EL (cell line): ENCODE results near the gene ACADL.
A peak's percentile ranks its signal among the peaks of the same experiment; 100 is the strongest.

Experiments
- DNase-seq: peaks from one replicate; pipeline ENCODE4 v3.0.0-alpha.2; 2016

The ACADL gene

DNA sequence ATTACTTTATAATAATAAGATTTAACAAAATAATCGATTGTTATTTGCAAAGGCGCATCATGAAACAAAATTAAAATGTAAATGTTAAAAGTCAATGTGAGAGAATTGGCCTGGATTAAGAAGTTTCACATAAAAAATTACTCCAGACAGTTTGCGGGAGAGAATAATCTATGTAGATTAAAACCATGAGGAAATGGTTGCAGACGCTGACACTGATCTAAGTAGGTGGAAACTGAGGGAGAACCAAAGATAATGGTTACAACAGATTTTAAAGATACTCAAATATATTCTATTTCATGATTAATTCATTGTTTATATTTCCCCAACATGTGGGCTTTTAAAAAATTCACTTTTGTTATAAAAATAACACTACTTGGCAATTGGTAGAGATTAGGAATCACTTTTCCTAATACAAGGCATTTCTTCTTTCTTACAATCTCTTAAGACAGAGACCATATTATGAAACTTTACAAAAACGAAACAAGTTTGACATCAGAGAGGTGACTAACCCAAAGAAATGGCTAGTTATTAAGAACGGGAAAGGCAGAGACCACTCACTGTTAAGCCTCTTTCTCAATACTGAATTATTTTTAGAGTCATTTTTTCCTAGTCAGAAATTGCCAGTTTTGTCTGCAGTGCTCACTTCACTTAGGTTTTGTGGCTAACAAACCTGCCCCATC lies 55.6 kb downstream of the ACADL start:
- peak; percentile 58 for DNase-seq

- peak; percentile 6 for DNase-seq
These were observed 58.0 kb downstream of the ACADL start for GRCh38 chr2:210167227-210167626.

GRCh38 chr2:210162466-210163124 lies 62.7 kb downstream of the ACADL start:
- DNase-seq, result no peak

DNA sequence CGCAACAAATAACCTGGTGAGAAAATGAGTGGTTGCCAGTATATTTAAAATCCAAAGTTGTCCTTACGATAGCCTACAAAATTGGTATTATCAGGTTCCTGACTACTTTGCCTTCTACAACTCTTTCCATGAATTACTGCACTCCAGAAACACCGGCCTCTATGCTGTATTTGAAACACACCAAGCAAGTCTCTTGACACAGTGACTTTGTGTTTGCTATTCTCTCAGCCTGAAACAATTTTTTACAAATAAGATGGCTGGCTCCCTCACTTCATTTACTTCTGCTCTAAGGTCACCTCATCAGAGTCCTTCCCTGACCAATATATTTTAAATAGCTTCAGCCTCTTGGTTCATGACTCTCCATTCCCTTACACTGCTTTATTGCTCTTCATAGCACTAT lies 66.2 kb downstream of the ACADL start:
- no peak for DNase-seq

GRCh38 chr2:210158236-210158635 lies 67.0 kb downstream of the ACADL start:
- DNase-seq, result no peak

DNA sequence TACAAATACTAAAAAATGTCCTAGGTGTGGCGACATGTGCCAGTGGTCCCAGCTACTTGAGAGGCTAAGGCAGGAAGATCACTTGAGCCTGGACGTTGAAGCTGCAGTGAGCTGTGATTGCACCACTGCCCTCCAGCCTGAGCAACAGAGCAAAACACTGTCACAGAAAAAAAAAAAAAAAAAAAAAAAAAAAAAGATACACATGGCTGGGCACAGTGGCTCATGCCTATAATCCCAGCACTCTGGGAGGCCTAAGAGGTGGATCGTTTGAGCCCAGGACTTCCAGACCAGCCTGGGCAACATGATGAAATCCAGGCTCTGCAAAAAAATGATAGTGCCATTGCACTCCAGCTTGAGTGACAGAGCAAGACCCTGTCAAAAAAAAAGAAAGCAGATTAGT lies 67.7 kb downstream of the ACADL start:
- no peak for DNase-seq

DNA sequence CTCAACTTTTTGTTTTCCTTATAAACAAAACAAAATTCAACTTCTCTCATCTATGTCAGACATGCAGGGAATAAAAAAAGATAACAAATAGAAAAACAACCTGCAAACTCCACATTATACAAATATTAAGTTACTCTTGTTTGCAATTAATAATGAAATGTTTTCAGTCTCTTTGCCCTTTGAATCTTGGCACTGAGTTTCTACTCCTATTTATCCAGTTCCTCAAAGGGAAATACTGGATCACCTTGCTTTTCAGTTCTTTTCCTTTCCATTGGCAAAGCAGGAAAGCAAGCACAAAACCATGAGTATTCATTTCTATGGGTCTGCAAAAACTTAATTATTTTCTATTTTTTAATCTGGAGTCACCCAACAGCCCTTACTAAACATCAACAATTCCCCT lies 77.6 kb downstream of the ACADL start:
- no peak for DNase-seq
